GM19238 (cell line): ENCODE data around the gene KRT31.
"Not testable (repeated sequence)": the region's sequence is repeated elsewhere in the genome, so short reads cannot be mapped to it uniquely, and the experiment has no call there.

Experiments
- DNase-seq: peaks from one replicate; pipeline ENCODE4 v3.0.0; 2011; ENCODE audit warnings: low spot score; ENCODE audit not compliant: insufficient read length

Gene KRT31

GRCh38 chr17:41390411-41390938 lies 6.9 kb downstream of the KRT31 start:
- no peak for DNase-seq

GRCh38 chr17:41387670-41388069 lies 9.7 kb downstream of the KRT31 start:
- DNase-seq, result no peak

GRCh38 chr17:41386227-41386626 lies 11.2 kb downstream of the KRT31 start:
- DNase-seq, result no peak

- DNase-seq, result no peak
These were observed 13.7 kb downstream of the KRT31 start for GRCh38 chr17:41383690-41384089.

GRCh38 chr17:41382394-41382793 lies 15.0 kb downstream of the KRT31 start:
- no peak for DNase-seq

GRCh38 chr17:41381943-41382342 lies 15.5 kb downstream of the KRT31 start, which contains the start of gene KRT34:
TSS of gene KRT34 (minus strand) at chr17:41382306. CDS start at chr17:41382246, 60 bp downstream.
- DNase-seq, result not testable (repeated sequence)

GRCh38 chr17:41380091-41380490 lies 17.3 kb downstream of the KRT31 start:
- DNase-seq, result not testable (repeated sequence)

- DNase-seq, result no peak
These were observed 19.9 kb downstream of the KRT31 start for GRCh38 chr17:41377546-41377945.

- no peak for DNase-seq
These were observed 27.7 kb downstream of the KRT31 start, which contains the start of gene KRT33B for GRCh38 chr17:41369713-41370112. TSS of gene KRT33B (minus strand) at chr17:41369813. CDS start at chr17:41369750, 63 bp downstream.

GRCh38 chr17:41369023-41369422 lies 28.4 kb downstream of the KRT31 start:
- DNase-seq, result no peak

GRCh38 chr17:41367426-41368075 lies 29.9 kb downstream of the KRT31 start:
- DNase-seq, result no peak

GRCh38 chr17:41366070-41366469 lies 31.3 kb downstream of the KRT31 start:
- no peak for DNase-seq

GRCh38 chr17:41363881-41364280 lies 33.5 kb downstream of the KRT31 start:
- DNase-seq, result no peak

GRCh38 chr17:41360296-41360995 lies 37.0 kb downstream of the KRT31 start:
- no peak for DNase-seq

GRCh38 chr17:41354536-41354935 lies 42.9 kb downstream of the KRT31 start:
- DNase-seq, result no peak

- DNase-seq, result no peak
These were observed 44.6 kb downstream of the KRT31 start for GRCh38 chr17:41352597-41353366.

- no peak for DNase-seq
These were observed 46.2 kb downstream of the KRT31 start for GRCh38 chr17:41351177-41351576.

GRCh38 chr17:41350381-41350878 lies 47.0 kb downstream of the KRT31 start, which contains the start of gene KRT33A:
TSS of gene KRT33A (minus strand) at chr17:41350828. CDS start at chr17:41350767, 61 bp downstream.
- not testable (repeated sequence) for DNase-seq

- DNase-seq, result no peak
These were observed 49.3 kb downstream of the KRT31 start for GRCh38 chr17:41347869-41348760.

GRCh38 chr17:41346421-41346820 lies 51.0 kb downstream of the KRT31 start:
- not testable (repeated sequence) for DNase-seq
